ENCODE results near the gene BTRC. TPM values are rescaled to one million over a fixed set of nuclear protein-coding genes. Genes with fewer than 3 reads are reported as not detected.

The BTRC gene
- total RNA-seq, 1 donor from 2014 or later, result 0.96 TPM

DNA sequence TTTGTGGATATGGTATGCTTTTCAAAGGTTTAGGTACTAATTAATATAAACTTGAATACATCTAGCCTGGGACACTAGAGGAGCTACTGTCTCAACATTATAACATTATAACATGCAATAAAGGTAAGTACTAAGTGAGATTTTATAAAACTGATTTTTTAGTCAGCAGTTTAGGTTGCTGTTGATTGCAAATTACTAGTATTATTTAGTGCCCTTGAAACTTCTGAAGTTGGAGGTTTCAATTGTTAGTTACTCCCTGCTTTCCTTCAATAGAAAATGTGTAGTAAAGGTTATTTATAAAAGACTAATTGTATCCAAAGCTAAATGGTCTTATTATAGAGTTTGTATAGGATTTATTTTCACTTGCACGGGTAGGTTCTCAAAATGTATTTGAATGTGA lies 138.8 kb downstream of the BTRC start:
- H3K4me1 ChIP-seq, result no peaks in the 10 kb centered on the region
- TF ChIP-seq, protein P1, sequence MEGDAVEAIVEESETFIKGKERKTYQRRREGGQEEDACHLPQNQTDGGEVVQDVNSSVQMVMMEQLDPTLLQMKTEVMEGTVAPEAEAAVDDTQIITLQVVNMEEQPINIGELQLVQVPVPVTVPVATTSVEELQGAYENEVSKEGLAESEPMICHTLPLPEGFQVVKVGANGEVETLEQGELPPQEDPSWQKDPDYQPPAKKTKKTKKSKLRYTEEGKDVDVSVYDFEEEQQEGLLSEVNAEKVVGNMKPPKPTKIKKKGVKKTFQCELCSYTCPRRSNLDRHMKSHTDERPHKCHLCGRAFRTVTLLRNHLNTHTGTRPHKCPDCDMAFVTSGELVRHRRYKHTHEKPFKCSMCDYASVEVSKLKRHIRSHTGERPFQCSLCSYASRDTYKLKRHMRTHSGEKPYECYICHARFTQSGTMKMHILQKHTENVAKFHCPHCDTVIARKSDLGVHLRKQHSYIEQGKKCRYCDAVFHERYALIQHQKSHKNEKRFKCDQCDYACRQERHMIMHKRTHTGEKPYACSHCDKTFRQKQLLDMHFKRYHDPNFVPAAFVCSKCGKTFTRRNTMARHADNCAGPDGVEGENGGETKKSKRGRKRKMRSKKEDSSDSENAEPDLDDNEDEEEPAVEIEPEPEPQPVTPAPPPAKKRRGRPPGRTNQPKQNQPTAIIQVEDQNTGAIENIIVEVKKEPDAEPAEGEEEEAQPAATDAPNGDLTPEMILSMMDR (IDR thresholded peaks at IDR 0.05), result no peak
- H3K27ac ChIP-seq, result no peak overlapping the region
- no peaks in the 10 kb centered on the region for H3K36me3 ChIP-seq
- H3K4me3 ChIP-seq, result no peak overlapping the region
- no peaks in the 10 kb centered on the region for H3K27me3 ChIP-seq
- no peaks in the 10 kb centered on the region for H3K9me3 ChIP-seq
- DNase-seq (ENCODE audit: low spot score in 2 of 2), result no peak
- intact Hi-C loops (cut with DNase I), result no loop called here

DNA sequence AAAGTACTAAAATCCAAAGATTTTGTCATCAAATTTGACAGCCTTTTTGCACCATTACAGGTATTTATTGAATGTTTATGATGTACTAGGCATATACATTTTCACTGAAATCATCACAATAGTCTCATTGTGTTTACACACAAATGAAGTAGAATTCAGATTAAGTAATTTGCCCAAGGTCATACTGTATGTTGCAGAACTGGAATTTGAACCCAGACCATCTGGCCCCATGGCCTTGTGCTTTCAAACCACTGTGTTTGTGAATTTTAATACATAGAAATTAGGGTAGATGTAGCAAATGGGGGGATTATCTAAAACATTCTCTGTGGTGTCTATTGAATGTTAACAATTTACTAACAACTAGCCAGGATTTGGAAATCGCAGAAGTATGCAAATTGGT lies 139.3 kb downstream of the BTRC start:
- Histone ChIP-seq H3K9me3 (no peaks in the 10 kb centered on the region), H3K36me3 (no peaks in the 10 kb centered on the region), H3K4me1 (no peaks in the 10 kb centered on the region), H3K4me3 (no peak overlapping the region), H3K27me3 (no peaks in the 10 kb centered on the region), H3K27ac (no peak overlapping the region)
- TF ChIP-seq, protein P1 (IDR thresholded peaks at IDR 0.05), result no peak
- intact Hi-C loops (cut with DNase I), result no loop called here
- no peak for DNase-seq (ENCODE audit: low spot score in 2 of 2)

DNA sequence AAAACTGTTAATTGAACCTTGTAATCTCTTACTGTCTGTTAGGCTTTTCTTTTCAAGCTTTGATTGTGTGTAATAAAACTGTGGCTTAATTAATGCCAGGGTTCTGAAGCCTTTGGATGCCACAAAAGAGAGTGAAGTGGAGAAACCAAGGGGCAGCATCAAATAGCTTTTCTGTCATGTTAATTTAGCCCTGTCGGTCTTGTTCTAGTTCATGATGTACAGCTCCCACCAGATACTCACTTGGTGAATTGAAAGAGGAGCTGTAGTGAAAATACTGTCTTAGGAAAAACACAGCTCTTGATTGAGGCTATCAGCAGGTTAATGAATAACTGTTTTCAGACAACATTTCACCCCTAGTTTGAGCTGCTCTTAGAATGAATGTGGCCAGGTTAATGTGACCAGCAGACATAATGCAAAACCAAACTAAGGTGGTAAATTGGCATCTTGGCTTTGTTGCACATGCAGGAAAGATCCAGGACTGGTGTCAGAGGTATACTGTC lies 139.9 kb downstream of the BTRC start:
- H3K4me1 ChIP-seq, result no peaks in the 10 kb centered on the region
- H3K4me3 ChIP-seq, result no peak overlapping the region
- no peaks in the 10 kb centered on the region for H3K27me3 ChIP-seq
- H3K36me3 ChIP-seq, result no peaks in the 10 kb centered on the region
- no peak for DNase-seq (ENCODE audit: low spot score in 2 of 2)
- H3K27ac ChIP-seq, result no peak overlapping the region
- TF ChIP-seq, protein P1 (IDR thresholded peaks at IDR 0.05), result no peak
- intact Hi-C loops (cut with DNase I), result no loop called here
- no peaks in the 10 kb centered on the region for H3K9me3 ChIP-seq

DNA sequence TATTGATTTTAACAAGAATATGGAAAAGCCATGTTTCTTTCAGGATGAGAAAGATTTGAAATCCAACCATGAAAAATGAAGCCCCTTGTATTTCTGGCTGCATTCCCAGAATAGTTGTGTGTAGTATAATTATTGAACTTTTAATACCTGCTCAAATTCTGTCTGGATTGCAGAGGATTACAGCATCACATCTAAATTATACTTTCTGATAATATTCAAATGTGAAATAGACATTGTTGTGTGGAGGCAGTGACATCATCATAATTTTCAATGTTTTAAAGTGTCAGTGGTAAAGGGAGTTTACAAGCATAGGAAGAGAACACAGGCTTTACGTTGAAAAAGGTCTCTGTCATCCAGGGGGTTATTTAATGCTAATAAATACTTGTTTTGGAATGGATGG lies 140.7 kb downstream of the BTRC start:
- Histone ChIP-seq H3K9me3 (no peaks in the 10 kb centered on the region), H3K36me3 (no peaks in the 10 kb centered on the region), H3K4me1 (no peaks in the 10 kb centered on the region), H3K27ac (no peak overlapping the region), H3K27me3 (no peaks in the 10 kb centered on the region), H3K4me3 (no peak overlapping the region)
- DNase-seq (ENCODE audit: low spot score in 2 of 2), result no peak
- TF ChIP-seq, protein P1 (IDR thresholded peaks at IDR 0.05), result no peak
- intact Hi-C loops (cut with DNase I), result no loop called here

DNA sequence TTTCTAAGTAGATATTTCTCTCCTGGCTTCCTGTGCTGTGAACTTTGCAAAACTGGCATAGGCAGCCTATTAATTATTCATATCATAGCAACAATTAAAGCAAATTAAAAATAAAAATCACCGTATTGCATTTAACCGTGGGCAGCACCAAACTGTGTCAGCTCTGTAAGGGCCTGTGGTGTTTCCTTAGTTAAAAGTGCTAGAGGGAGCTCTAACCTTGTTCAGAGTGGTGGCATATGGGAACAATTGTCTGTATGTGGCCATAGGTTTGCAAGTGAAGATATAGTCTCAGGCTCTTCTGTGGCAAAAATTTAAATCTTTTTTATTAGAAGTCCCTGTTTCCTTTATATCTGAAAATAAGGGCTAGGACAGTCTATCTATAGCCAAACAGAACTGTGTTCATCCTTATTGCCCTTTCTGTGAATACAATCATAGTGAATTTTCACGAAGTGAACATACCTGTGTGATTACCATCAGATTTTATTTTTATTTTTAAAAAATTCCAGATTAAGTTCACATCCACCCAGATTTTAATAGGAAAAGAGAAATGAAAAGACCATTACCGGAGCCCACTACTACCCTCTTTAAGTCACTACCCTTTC lies 141.5 kb downstream of the BTRC start:
- Histone ChIP-seq H3K27ac (no peak overlapping the region), H3K4me1 (no peaks in the 10 kb centered on the region), H3K36me3 (no peaks in the 10 kb centered on the region), H3K9me3 (no peaks in the 10 kb centered on the region), H3K4me3 (no peak overlapping the region), H3K27me3 (no peaks in the 10 kb centered on the region)
- intact Hi-C loops (cut with DNase I), result no loop called here
- TF ChIP-seq, protein P1 (IDR thresholded peaks at IDR 0.05), result no peak
- DNase-seq (ENCODE audit: low spot score in 2 of 2), result no peak

DNA sequence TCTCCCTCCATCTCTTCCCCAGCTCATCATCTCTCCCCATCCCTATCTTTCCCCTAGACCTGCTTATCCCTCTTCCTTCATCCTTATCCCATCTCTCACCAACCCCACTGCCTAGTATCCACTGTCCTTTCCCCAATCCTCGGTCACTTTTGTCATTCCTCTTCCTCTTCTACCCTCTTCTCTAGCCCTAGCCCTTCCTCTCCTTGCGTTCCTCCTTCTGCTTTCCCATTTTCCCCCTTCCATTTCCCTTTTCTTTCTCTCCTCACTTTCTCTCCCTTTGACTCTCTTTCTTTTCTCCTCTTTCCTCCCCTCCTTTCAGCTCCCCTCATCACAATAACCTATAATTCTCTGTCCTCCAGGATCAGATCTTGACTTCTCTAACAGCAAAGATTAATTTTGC lies 150.5 kb downstream of the BTRC start:
- Histone ChIP-seq H3K4me3 (no peak overlapping the region), H3K9me3 (no peaks in the 10 kb centered on the region), H3K27me3 (no peaks in the 10 kb centered on the region), H3K36me3 (no peaks in the 10 kb centered on the region), H3K4me1 (no peaks in the 10 kb centered on the region), H3K27ac (no peak overlapping the region)
- DNase-seq (ENCODE audit: low spot score in 2 of 2), result no peak
- intact Hi-C loops (cut with DNase I), result no loop called here
- TF ChIP-seq, protein P1 (IDR thresholded peaks at IDR 0.05), result no peak

Data from ascending aorta (tissue), 2 donors.